ENCODE data around the gene PHF21A.
"Not testable (repeated sequence)": the region's sequence is repeated elsewhere in the genome, so short reads cannot be mapped to it uniquely, and the experiment has no call there.

PHF21A gene

DNA sequence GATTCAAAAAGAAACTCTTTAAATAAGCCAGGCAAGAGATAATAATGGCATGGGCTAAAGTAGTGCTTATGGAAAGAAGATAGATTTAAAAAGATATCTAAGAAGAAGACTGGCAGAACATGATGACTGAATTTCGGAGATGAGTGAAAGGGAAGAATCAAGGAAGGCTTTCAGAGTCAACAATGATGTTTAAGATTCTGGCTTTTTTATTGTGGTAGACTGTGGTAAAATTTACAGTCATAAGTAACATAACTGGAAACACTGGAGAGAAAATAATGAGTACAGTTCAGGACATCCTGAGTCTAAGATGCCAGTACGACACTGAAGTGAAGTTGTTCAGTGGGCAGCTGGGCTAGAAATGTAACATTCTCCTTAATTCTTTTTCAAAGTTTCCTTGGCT is 85.2 kb downstream of the PHF21A start:
- Histone ChIP-seq H3K9ac (ENCODE audit: low read length) (no peak overlapping the region), H3K9me3 (ENCODE audit: control insufficient read depth, insufficient read depth, low read depth, low read length) (no peaks in the 10 kb centered on the region)

DNA sequence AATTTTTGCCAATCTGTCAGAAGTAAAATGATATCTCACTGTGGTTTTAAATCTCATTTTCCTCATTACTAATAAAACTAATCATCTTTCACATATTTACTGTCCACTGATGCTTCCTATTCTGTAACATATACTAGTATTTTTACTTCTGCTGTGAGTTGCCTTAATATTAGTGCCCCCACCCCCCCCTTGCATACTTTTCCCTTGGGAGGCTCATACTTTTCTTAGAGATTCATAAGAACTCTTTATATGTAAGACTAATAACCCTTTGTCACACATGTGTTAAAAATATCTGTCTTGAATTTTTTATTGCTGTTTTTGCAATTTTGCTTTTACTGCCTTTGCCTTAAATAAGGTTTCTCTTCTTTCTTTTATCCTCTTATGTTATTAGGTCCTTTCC is 87.2 kb downstream of the PHF21A start:
- Histone ChIP-seq H3K27me3 (ENCODE audit: control insufficient read depth, insufficient read depth, low read length) (no peaks in the 10 kb centered on the region), H3K9me3 (ENCODE audit: control insufficient read depth, insufficient read depth, low read depth, low read length) (no peaks in the 10 kb centered on the region), H3K4me1 (ENCODE audit: control insufficient read depth, insufficient read depth, low read length) (no peaks in the 10 kb centered on the region), H3K36me3 (ENCODE audit: control insufficient read depth, insufficient read depth, low read length) (no peaks in the 10 kb centered on the region), H3K27ac (ENCODE audit: low read depth, low read length) (no peak overlapping the region), H3K9ac (ENCODE audit: low read length) (no peak overlapping the region), H3K4me3 (ENCODE audit: low read depth, low read length) (no peak overlapping the region)

More for the DNA sequence above, 85.2 kb downstream of the PHF21A start:
- H3K27me3 ChIP-seq (ENCODE audit: control insufficient read depth, insufficient read depth, low read length), result no peaks in the 10 kb centered on the region
- no peak overlapping the region for H3K4me3 ChIP-seq (ENCODE audit: low read depth, low read length)
- H3K27ac ChIP-seq (ENCODE audit: low read depth, low read length), result no peak overlapping the region
- no peaks in the 10 kb centered on the region for H3K36me3 ChIP-seq (ENCODE audit: control insufficient read depth, insufficient read depth, low read length)
- no peaks in the 10 kb centered on the region for H3K4me1 ChIP-seq (ENCODE audit: control insufficient read depth, insufficient read depth, low read length)

DNA sequence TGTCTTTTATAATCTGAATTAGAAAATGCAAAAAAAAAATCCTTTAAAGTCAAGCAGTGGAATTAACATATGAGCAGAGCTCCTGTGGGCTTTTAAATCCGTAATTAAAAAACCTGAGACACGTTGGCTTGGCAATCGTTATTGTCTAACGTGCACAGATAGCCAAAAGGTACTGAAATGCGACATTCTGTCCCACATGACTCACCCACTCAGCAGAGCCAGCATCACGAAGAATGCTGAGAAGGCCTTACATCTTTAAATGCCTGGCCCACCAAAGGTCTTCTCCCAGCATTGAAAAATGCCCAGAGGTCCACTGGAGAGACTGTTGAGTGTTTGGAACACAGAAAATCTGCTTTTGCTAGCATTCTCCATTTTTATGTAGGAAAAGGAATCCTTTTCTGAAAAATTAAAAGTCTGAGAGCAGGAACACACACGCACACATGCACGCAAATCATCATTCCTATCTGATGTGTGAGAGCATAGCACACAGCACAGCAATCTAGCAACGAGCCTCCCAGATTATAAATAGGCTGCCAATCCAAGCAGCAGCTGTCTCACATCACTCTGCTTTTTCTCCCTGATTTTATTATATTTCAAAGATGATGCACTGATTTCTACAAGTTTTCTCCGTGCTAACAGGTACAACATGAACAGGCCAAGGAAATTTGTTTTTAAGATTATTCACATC is 94.5 kb downstream of the PHF21A start:
- no peak overlapping the region for H3K4me3 ChIP-seq (ENCODE audit: low read depth, low read length)
- H3K27me3 ChIP-seq (ENCODE audit: control insufficient read depth, insufficient read depth, low read length), result no peaks in the 10 kb centered on the region
- peaks cover 6% of the 10 kb centered on the region for H3K4me1 ChIP-seq (ENCODE audit: control insufficient read depth, insufficient read depth, low read length)
- no peaks in the 10 kb centered on the region for H3K36me3 ChIP-seq (ENCODE audit: control insufficient read depth, insufficient read depth, low read length)
- H3K9me3 ChIP-seq (ENCODE audit: control insufficient read depth, insufficient read depth, low read depth, low read length), result no peaks in the 10 kb centered on the region
- H3K27ac ChIP-seq (ENCODE audit: low read depth, low read length), result no peak overlapping the region
- no peak overlapping the region for H3K9ac ChIP-seq (ENCODE audit: low read length)

DNA sequence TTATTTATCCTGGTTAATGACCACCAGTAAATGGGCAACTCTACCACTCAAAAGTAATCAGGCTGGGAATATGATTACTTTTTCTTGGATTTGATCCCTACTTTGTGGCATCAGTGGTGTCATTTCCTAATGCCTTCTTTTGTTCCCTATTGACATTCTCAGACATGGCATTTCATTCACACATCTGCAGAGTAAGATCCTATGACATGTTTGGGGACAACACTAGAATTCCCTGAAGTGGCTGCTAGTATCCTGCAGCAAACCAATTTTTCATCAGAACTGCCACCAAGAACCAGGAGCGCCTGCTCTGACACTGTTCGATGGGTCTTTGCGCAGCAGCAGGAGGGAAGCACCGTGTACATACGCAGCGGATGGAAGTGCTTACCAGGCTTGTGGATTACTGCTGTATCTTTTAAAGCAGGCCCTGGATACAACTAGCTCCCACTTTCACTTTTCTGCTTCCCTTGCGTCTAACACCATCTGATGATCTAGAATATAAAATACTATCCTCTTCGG is 101.1 kb downstream of the PHF21A start:
- Histone ChIP-seq H3K36me3 (ENCODE audit: control insufficient read depth, insufficient read depth, low read length) (no peaks in the 10 kb centered on the region), H3K9me3 (ENCODE audit: control insufficient read depth, insufficient read depth, low read depth, low read length) (no peaks in the 10 kb centered on the region), H3K4me3 (ENCODE audit: low read depth, low read length) (no peak overlapping the region), H3K27ac (ENCODE audit: low read depth, low read length) (no peak overlapping the region), H3K27me3 (ENCODE audit: control insufficient read depth, insufficient read depth, low read length) (no peaks in the 10 kb centered on the region), H3K9ac (ENCODE audit: low read length) (no peak overlapping the region), H3K4me1 (ENCODE audit: control insufficient read depth, insufficient read depth, low read length) (no peaks in the 10 kb centered on the region)

DNA sequence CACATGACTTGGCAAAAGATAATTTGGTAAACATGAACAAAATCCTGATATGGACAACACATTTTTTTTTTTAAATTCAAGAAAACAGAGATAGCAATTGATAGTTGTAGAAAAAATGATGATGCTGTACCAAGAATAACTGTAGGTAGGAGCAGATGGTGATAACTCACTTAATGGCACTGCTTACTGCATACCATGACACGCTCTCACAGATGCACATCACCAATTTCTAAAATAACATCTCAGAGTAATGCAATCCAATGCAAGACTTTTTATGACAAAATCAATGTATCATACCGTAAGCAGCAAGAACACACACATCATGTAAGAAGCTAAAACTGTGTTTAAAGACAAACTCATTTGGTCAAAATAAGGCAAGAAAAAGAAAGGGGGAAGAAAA is 102.6 kb downstream of the PHF21A start:
- no peak overlapping the region for H3K9ac ChIP-seq (ENCODE audit: low read length)
- H3K4me3 ChIP-seq (ENCODE audit: low read depth, low read length), result no peak overlapping the region
- H3K27ac ChIP-seq (ENCODE audit: low read depth, low read length), result no peak overlapping the region
- H3K36me3 ChIP-seq (ENCODE audit: control insufficient read depth, insufficient read depth, low read length), result no peaks in the 10 kb centered on the region
- H3K9me3 ChIP-seq (ENCODE audit: control insufficient read depth, insufficient read depth, low read depth, low read length), result no peaks in the 10 kb centered on the region
- no peaks in the 10 kb centered on the region for H3K4me1 ChIP-seq (ENCODE audit: control insufficient read depth, insufficient read depth, low read length)
- H3K27me3 ChIP-seq (ENCODE audit: control insufficient read depth, insufficient read depth, low read length), result no peaks in the 10 kb centered on the region

DNA sequence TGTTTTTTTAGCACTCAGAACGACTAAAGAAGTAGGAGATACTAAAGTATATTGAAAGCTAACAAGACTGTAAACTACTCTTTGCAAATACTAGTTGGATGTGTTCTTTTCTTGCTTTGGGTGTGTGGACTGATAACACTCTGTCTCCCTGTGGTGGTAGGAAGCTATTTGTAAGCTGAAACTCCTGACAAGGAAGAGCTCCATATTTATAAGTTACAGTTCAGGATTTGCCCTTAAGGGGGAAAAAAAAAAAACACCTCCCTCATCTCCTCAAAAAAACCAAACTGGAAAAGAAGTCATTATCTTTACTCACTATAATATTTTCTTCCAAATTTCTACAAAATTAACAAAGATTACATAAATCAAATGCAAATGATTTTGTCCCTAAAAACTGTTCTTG is 103.9 kb downstream of the PHF21A start:
- H3K27me3 ChIP-seq (ENCODE audit: control insufficient read depth, insufficient read depth, low read length), result no peaks in the 10 kb centered on the region
- no peaks in the 10 kb centered on the region for H3K9me3 ChIP-seq (ENCODE audit: control insufficient read depth, insufficient read depth, low read depth, low read length)
- peaks cover 6% of the 10 kb centered on the region; the same call in 1 of the 2 replicates for H3K4me1 ChIP-seq (ENCODE audit: control insufficient read depth, insufficient read depth, low read length)
- H3K27ac ChIP-seq (ENCODE audit: low read depth, low read length), result no peak overlapping the region
- no peaks in the 10 kb centered on the region for H3K36me3 ChIP-seq (ENCODE audit: control insufficient read depth, insufficient read depth, low read length)
- H3K4me3 ChIP-seq (ENCODE audit: low read depth, low read length), result no peak overlapping the region
- no peak overlapping the region for H3K9ac ChIP-seq (ENCODE audit: low read length)

DNA sequence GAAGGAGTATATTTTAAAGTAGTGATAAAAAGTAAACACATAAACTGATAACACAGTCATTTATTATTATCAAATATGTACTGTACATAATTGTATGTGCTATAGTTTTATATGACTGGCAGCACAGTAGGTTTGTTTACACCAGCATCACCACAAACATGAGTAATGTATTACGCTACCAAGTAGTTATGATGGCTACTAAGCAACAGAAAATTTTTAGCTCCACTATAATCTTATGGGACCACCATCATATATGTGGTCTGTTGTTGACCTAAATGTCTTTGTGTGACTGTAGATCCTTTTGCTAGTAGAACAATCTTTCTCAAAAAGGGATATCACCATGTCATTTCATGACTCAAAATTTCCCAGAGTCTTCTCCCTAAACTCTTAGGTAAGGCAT is 105.3 kb downstream of the PHF21A start:
- Histone ChIP-seq H3K9ac (ENCODE audit: low read length) (no peak overlapping the region), H3K27me3 (ENCODE audit: control insufficient read depth, insufficient read depth, low read length) (no peaks in the 10 kb centered on the region), H3K36me3 (ENCODE audit: control insufficient read depth, insufficient read depth, low read length) (no peaks in the 10 kb centered on the region), H3K4me3 (ENCODE audit: low read depth, low read length) (no peak overlapping the region), H3K4me1 (ENCODE audit: control insufficient read depth, insufficient read depth, low read length) (peaks cover 14% of the 10 kb centered on the region; the same call in 1 of the 2 replicates), H3K9me3 (ENCODE audit: control insufficient read depth, insufficient read depth, low read depth, low read length) (no peaks in the 10 kb centered on the region), H3K27ac (ENCODE audit: low read depth, low read length) (no peak overlapping the region)

DNA sequence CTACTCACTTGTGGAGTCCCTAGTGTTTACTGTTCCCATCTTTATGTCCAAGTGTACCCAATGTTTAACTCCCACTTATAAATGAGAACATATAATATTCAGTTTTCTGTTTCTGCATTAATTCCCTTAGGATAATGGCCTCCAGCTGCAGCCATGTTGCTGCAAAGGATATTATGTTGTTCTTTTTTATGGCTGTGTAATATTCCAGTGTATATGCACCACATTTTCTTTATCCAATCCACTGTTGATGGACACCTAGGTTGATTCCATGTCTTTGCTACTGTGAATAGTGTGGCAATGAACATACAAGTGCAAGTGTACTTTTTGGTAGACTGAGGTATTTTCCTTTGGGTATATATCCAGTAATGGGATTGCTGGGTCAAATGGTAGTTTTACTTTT is 107.1 kb downstream of the PHF21A start:
- H3K36me3 ChIP-seq (ENCODE audit: control insufficient read depth, insufficient read depth, low read length); H3K27me3 ChIP-seq (ENCODE audit: control insufficient read depth, insufficient read depth, low read length); H3K27ac ChIP-seq (ENCODE audit: low read depth, low read length); H3K9me3 ChIP-seq (ENCODE audit: control insufficient read depth, insufficient read depth, low read depth, low read length); H3K4me3 ChIP-seq (ENCODE audit: low read depth, low read length); H3K9ac ChIP-seq (ENCODE audit: low read length): not testable (repeated sequence)
- H3K4me1 ChIP-seq (ENCODE audit: control insufficient read depth, insufficient read depth, low read length), result peaks cover 14% of the 10 kb centered on the region; the same call in 1 of the 2 replicates

DNA sequence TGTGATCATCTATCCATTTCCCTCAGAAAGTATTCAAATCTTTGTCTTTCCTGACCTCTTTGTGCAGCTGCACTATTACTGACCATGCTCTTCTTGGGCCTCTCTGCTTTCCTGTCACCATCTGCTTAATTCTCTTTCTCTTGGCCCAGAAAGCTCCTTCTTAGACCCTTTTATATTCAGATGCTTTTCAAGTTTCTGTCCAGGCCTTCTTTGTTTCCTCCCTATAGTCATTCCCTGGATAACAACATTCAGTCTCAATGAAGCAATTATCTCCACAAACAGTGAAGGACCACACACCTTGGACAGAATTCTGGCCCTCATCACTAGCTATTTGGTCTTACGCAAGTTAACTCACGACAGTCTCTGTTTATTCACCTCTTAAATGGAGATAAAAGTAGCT is 109.1 kb downstream of the PHF21A start:
- H3K4me1 ChIP-seq (ENCODE audit: control insufficient read depth, insufficient read depth, low read length), result peaks cover 14% of the 10 kb centered on the region; the same call in 1 of the 2 replicates
- H3K27me3 ChIP-seq (ENCODE audit: control insufficient read depth, insufficient read depth, low read length), result no peaks in the 10 kb centered on the region
- no peak overlapping the region for H3K9ac ChIP-seq (ENCODE audit: low read length)
- H3K27ac ChIP-seq (ENCODE audit: low read depth, low read length), result no peak overlapping the region
- H3K4me3 ChIP-seq (ENCODE audit: low read depth, low read length), result no peak overlapping the region
- no peaks in the 10 kb centered on the region for H3K9me3 ChIP-seq (ENCODE audit: control insufficient read depth, insufficient read depth, low read depth, low read length)
- H3K36me3 ChIP-seq (ENCODE audit: control insufficient read depth, insufficient read depth, low read length), result no peaks in the 10 kb centered on the region

DNA sequence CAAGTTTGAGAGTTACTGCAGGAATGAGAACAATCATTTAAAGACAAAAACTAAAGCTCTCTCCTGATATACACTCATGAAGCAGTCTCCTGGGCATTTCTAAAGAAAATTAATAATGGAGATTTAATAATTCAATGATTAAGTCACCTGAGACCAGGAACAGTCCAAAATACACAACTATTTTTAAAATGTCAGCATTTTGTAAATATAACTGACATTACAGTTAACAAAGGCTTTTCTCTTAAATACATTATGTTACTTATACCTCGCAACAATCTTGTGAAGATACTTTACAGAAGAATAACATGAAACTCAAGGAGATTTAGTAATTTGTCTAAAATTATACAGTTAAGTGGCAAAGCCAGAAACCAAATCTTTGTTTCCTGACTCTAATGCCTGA is 111.2 kb downstream of the PHF21A start:
- no peaks in the 10 kb centered on the region for H3K9me3 ChIP-seq (ENCODE audit: control insufficient read depth, insufficient read depth, low read depth, low read length)
- no peaks in the 10 kb centered on the region for H3K27me3 ChIP-seq (ENCODE audit: control insufficient read depth, insufficient read depth, low read length)
- H3K36me3 ChIP-seq (ENCODE audit: control insufficient read depth, insufficient read depth, low read length), result no peaks in the 10 kb centered on the region
- H3K27ac ChIP-seq (ENCODE audit: low read depth, low read length), result no peak overlapping the region
- peaks cover 14% of the 10 kb centered on the region; the same call in 1 of the 2 replicates for H3K4me1 ChIP-seq (ENCODE audit: control insufficient read depth, insufficient read depth, low read length)
- H3K4me3 ChIP-seq (ENCODE audit: low read depth, low read length), result no peak overlapping the region
- H3K9ac ChIP-seq (ENCODE audit: low read length), result no peak overlapping the region

DNA sequence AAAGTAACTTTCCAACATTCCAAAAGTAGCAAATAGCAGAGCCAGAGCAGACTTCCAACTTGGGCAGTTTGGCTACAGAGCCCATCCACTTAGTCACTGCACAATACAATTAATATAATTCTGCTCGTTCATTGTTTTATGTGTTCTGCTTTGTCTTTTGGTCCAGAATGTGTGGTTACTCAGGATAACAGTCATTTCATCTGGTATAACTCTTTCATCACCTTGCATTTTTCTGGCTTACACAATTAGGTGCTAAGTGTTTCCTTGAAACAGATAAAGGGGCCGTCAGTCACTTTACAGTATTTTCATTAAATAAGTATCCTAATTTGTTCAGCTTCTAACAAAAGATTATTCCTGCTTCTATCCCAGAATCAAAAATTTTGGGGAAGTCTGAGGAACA is 111.6 kb downstream of the PHF21A start:
- H3K27ac ChIP-seq (ENCODE audit: low read depth, low read length), result no peak overlapping the region
- H3K36me3 ChIP-seq (ENCODE audit: control insufficient read depth, insufficient read depth, low read length), result no peaks in the 10 kb centered on the region
- peaks cover 14% of the 10 kb centered on the region; the same call in 1 of the 2 replicates for H3K4me1 ChIP-seq (ENCODE audit: control insufficient read depth, insufficient read depth, low read length)
- H3K27me3 ChIP-seq (ENCODE audit: control insufficient read depth, insufficient read depth, low read length), result no peaks in the 10 kb centered on the region
- no peak overlapping the region for H3K4me3 ChIP-seq (ENCODE audit: low read depth, low read length)
- no peaks in the 10 kb centered on the region for H3K9me3 ChIP-seq (ENCODE audit: control insufficient read depth, insufficient read depth, low read depth, low read length)
- H3K9ac ChIP-seq (ENCODE audit: low read length), result no peak overlapping the region
